ENCODE data around the gene GPSM1.
"Not testable (repeated sequence)": the region's sequence is repeated elsewhere in the genome, so short reads cannot be mapped to it uniquely, and the experiment has no call there.

Gene GPSM1

DNA sequence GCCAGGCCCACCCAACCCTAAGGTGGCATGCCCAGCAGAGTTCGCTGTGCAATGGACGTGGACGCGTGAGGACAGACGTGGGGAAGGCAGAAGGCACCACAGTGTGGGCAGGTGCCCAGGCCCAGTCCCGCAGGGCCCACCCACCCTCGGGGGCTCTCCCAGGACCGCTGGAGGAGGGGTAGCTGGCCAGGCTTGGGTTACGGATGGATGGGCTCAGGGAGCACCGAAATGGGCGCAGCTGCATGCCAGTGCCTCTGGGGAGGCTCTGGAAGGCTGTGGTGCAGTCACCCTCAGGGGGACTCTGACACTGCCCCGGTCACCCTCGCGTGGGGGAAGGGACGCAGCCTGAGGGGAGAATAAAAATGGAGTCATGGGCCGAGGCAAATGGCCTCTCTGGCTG is 9.6 kb upstream of the GPSM1 start:
- DNase-seq (ENCODE audit: low spot score) = no peak

DNA sequence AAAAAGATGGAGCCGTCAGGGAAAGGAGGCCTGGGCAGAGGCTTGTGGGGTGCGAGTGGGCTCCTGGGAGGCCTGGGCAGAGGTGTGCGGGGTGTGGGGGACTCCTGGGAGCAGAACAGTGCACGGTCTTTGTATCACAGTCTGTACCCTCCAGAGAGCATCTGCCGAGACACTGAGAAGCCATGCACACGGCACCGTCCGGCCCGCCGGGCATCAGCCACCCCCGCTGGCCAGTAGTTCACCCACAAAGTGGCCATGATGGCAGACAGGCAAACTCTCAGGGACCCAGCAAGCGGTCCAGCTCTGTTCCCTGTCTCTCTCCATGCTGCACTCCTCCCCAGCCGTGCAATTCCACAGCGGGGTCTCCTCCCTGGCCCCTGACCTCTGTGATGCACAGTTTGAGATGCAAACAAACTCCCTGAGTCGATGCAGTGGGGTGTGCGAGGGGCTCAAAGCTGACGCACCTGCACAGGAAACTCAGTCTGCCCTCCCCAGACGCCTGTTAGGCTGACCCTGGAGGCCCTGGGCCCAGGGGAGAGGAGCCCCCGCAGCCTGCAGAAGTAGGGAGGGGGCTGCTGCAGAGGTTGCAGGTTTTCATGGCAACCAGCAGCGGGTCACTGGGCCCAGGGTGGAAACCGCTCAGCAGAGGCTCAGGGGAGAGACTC is 9.1 kb upstream of the GPSM1 start:
- DNase-seq (ENCODE audit: low spot score) = no peak

DNA sequence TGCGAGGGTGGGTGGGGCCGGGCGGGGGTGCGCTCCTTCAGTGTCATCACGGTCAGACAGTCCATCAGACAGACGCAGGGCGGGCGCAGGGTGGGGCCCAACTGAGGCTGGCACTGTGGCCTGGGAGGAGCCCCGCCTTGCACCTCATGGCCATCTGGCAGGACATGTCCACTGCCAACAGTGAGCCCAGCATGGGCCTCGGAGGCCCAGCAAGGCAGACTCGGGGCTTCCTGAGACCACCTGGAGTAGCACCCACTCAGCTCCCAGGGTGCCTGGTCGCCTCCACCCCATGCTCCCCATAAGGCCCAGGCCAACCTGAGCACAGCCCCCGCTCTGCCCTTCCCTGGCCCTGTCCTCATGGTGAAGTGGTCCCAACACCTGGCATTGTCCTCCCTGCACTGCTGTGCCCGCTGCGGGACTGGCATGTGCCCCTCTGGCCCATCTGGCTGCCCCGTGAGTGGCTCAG is 8.5 kb upstream of the GPSM1 start:
- DNase-seq (ENCODE audit: low spot score) = no peak

DNA sequence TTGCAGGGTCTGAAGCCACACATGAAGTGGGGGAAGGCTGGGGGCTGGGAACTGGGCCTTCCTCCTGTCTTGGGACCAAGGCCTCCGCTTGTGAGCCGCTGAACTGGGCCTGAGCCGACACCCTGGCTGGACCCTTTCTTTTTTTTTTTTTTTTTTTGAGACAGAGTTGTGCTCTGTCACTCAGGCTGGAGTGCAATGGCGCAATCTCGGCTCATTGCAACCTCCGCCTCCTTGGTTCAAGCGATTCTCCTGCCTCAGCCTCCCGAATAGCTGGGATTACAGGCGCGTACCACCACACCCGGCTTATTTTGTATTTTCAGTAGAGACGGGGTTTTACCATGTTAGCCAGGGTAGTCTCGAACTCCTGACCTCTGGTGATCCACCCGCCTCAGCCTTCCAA is 8.1 kb upstream of the GPSM1 start:
- DNase-seq (ENCODE audit: low spot score) = not testable (repeated sequence)

DNA sequence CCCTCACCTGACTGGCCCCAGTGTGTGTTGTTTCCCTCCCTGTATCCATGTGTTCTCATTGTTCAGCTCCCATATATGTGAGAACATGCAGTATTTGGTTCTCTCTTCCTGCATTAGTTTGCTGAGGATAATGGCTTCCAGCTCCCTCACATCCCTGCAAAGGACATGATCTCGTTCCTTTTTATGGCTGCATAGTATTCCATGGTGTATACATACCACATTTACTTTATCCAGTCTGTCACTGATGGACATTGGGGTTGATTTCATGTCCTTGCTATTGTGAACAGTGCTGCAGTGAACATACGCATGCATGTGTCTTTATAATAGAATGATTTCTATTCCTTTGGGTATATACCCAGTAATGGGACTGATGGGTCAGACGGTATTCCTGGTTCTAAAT is 7.4 kb upstream of the GPSM1 start:
- not testable (repeated sequence) for DNase-seq (ENCODE audit: low spot score)

DNA sequence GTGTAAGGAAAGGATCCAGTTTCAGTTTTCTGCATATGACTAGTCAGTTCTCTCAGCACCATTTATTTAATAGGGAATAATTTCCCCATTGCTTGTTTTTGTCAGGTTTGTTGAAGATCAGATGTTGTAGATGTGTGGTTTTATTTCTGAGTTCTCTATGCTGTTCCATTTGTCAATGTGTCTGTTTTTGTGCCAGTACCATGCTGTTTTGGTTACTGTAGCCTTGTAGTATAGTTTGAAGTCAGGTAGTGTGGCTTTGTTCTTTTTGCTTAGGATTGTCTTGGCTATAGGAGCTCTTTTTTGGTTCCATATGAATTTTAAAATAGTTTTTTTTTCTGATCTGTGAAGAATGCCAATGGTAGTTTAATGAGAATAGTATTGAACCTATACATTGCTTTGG is 6.4 kb upstream of the GPSM1 start:
- not testable (repeated sequence) for DNase-seq (ENCODE audit: low spot score)

DNA sequence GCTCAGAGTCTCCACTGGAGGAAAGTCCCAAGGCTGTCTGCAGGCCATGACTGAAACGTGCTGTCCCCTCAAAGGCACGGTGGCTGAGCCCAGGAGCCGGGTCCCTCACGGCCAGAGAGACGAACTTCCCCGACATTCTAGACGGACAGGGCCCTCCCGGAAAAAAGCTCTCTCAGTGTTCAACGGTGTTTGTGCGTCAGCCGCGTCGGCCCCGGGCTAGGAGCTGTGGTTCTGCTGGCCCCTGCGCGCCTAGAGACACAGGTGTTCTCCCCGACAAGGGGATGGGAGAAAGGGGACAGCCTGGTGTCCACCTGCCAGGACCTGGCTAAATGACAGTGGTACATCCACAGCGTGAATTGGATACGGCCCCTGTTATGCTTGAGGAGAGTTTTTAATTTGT is 5.8 kb upstream of the GPSM1 start:
- no peak for DNase-seq (ENCODE audit: low spot score)

DNA sequence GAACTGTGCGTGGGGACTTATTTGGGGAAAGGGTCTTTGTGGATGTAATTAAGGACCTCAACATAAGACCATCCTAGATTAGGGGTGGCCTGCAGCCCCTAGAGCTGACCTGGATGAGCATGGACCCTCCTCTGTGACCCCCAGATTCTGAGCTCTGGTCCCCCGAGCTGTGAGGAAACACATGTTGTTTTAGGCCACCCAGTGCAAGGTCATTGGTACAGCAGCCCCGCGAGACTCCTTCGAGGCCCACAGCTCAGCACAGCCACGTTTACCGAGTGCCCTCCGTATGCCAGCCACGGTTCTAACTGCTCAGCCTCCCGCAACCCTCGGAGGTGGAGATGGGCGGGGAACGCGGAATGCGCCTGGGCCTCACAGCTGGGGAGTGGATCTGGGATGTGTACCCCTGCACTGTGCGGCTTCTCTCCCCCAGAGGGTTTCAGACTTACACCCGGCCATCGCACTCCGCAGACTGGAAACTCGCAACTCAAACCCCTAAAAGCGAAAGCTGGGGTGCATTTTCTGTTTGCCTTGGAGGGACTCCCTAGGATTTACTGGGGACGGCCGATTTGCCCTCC is 4.5 kb upstream of the GPSM1 start:
- DNase-seq (ENCODE audit: low spot score) = no peak

DNA sequence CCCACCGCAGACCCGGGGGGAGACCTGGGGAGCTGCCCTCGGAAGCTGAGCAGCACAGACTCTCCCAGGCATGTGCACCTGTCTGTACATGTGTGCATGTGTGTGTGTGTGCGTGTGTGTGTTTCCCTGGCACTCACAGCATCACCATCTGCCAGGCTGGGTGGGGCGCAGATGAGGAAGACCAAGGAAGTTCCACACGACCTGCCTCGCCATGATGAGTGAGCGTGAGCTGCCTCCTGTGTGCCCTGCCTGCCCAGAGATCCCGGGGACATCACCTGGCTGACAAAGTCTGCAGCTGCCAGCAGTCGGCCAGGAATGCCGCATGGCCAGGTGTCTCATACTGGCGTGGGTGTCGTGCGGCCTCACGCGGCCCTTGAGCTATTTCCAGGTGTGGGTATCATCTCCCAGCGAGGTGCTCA is 4.0 kb upstream of the GPSM1 start:
- no peak for DNase-seq (ENCODE audit: low spot score)

DNA sequence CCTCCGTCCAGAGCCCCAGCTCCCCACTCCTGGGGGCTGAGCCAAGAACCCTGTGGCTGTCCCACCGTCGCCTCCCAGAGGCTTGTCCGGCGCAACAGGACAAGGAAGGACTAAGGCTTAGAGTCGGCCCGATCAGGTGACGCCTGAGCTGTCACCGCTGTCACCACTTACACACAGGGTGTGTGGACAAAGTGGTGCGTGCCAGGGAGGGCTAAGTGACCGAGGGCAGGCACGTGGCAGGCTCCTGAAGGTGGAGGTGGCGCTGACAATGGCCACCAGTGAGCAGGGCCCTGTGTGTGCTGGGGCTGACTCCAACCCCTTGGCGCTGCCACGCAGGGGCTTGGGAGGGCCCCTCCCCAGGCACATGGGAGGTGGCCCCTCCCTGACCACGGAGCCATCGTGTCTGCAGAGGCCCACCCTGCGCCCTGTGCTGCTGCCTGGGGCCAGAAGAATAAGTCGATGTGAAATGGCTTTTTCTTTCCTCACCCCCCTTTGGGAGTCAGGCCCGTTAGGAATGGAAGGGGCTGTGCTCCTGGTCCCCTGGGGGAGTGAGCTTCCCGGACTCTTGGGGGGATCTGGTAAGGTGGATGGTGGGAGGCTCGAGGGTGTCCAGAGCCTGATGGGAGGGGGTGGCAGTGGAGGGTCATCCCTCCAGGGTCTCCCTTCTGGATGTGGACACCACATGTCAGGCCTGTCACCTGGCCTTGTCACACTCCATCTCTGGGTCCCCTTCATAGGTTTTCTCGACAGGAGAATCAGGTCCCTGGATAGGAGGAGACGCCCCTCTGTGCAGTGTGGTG is 2.6 kb upstream of the GPSM1 start:
- no peak for DNase-seq (ENCODE audit: low spot score)

DNA sequence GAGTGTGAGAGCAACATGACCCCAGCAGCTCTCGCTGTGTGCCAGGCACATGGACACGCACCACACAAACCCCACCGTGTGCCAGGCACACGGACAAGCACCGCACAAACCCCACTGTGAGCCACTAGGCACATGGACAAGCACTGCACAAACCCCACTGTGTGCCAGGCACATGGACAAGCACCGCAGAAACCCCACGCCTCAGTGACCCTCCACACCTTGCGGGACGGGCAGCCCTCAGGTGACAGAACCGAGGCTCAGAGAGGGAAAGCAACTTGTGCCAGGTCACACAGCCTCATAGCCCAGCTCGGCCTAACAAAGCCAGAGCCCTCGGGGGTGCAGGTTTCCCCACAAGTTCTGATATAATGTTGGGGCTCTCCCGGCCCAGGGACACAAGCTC is 2.0 kb upstream of the GPSM1 start:
- no peak for DNase-seq (ENCODE audit: low spot score)

DNA sequence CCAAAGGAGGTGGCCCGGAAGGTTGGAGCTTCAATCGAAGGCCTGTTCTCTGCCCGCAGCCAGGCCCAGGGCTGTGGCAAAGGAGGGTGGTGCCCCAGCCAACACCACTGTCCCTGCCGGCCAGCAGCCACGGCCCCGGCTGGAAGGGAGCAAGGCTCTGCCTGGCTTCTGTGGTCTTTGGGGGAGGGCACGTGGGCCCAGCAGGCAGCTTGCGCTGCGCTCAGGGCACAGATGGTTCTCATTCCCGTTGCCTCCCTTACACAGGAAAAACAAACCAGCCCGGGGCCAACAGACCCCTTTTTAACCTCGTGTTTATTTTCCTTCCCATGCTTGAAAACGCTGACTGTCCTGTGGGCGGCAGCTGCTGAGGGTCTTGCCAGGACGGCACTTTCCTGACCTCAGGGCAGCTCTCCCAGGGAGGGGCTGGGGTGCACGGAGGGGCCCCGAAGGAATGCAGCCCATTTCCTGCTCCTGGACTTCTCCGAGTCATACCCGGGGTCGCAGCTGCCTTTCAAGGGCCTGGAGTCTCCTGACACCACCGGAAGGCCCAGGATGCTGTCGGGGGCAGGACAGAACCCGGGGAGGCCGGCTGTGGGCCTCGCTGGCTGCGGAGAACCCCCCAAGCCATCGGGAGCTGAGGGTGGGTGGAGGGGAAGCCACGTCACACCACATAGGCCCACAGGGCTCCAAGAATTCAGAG is 1.1 kb upstream of the GPSM1 start:
- peak; percentile 98 for DNase-seq (ENCODE audit: low spot score)

DNA sequence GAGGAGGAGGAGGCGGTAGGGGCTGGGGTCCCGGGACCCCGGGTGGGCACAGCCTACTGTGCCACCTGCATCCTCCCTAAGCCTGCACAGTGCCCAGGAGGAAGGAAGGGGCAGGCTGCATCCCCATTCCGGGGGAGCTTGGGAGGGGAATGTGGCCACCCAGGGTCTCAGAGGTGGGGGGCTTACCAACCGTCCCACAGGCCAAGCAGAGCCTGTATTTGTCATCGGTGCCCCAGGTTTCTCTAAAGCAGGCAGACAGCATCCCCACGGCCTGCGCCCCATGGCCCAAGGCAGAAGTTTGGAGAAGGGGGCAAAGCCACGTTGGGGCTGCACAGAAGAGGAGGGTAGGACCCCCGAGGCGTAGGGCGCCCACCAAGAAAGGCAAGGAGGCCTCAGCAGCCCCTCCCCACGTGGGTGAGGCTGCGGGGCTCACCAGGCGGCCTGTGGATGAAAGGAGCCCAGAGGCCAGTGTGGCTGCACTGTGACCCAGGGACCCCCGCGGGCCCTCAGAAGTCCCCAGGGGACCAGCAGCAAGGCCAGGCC is 507 bp upstream of the GPSM1 start:
- no peak for DNase-seq (ENCODE audit: low spot score)

DNA sequence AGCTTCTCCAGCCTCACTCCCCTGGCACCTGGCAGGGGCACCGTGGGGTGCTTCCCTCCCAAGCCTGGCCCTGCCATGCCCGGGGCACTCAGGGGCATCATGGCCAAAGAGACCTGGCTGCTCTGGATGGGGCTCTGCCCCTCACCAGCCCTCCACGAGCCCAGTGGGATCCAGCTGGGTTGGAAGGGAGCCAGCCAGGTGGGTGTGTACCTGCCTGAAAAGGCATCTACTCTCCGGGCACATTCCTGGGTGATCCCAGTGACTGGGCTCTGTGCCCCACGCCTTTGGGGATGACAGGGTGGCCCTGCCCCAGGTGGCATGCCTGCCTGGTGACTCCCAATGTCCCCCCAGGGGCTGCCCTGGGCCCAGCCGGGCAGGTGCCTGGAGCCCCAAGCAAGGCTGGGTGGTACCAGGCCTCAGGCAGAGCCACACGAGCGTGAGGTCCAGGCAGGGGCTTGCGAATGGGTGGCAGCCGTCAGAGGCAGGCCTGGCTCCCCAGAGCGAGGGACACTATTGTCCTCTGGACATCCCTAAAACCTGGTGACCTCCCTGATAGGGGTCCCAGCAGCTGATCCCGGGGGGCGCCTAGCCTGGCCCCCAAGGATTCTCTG is 777 bp downstream of the GPSM1 start:
- no peak for DNase-seq (ENCODE audit: low spot score)

DNA sequence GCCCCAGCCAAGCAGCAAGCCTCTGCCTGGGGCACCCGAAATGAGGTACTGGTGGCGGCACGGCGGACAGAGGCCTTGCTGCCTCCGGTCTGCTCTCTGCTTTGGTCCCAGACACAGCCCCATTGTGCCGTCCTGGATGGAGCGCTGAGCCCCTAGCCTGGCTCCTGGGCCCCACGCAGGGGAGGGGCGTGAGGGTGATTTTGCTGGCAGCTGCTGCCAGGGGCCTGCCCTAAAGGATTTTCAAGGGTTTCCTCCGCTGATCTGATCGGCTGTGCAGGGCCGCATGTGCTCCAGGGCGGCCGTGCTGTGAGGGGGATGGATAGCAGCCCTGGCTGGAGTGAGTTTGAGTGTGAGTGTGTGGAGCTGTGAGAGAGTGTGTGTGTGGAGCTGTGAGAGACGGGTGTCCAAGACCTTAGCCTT is 1.3 kb downstream of the GPSM1 start:
- no peak for DNase-seq (ENCODE audit: low spot score)

DNA sequence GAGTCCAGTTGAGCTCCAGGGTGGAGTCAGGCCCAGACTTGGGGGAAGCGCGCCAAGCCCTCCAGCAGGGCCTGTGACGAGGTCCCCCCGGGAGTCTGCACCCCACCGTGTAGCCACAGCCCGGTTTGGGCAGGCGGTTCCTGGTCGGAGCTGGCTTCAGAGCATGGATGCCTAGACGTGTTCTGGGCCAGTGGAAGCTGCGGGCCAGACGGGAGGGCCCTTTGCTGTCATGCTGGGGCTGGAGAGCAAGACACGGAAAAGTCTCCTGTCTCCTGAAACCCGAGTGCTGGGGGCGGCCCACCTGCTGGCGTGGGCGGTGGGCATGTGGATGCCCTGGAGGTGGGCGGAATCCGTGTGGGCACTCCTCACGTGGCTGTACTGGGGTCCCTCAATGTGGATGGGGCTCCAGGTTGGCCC is 1.9 kb downstream of the GPSM1 start:
- no peak for DNase-seq (ENCODE audit: low spot score)

DNA sequence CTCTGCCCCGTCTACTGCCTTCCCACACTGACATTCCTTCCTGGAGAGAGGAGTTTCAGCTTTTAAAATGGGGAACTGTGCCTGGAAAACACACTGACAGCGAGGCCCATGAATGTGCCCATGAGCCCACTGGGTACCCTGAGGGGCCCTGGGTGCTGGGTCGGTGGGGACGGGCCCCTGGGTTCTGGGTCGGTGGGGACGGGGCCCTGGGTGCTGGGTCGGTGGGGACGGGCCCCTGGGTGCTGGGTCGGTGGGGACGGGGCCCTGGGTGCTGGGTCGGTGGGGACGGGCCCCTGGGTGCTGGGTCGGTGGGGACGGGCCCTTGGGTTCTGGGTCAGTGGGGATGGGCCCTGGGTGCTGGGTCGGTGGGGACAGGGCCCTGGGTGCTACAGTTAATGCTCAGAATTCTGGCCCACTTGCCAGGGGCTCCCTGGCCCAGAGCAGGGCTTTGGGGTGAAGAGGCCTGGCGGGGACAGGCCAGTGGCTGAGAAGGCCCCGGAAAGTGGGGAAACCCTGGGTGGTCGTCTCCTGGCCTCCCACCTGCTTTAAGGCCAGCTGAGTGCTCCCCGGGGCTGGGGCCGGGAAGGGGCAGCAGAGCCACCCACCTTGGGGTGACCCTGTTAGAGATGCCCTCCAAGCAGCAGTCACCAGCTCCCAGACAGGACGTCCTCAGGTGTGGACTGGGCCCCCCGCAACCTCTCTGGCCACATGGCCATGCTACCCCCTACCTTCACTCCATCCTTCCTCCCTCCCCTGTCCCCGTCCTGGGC is 2.5 kb downstream of the GPSM1 start:
- DNase-seq (ENCODE audit: low spot score) = no peak

DNA sequence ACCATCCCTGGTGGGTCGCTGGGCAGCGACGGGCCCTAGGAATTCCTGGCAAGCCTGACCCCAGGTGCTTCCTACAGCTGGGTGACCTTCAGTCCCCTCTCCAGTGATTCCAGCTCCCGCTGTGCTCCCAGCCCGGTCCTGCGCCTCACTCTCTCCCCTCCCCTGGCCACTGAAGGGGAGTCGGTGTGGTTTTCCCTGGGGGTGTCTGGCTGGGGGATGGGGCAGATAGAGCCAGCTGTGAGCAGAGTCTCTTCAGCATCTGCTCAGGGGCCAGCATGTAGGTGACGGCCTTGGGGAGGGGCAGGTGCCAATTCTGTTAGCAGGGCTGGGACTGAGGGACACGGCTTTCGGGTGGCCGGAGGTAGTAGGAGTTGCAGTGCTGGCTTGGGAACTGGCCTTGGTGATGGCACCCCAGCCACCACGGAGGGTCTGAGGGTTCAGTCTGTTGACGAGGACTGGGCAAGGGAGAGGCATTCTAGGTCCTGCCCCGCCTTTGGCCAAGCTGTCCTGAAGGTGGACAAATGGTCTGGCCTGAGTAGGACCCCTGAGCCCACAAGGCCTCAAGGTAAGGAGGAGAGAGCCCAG is 3.2 kb downstream of the GPSM1 start:
- no peak for DNase-seq (ENCODE audit: low spot score)

DNA sequence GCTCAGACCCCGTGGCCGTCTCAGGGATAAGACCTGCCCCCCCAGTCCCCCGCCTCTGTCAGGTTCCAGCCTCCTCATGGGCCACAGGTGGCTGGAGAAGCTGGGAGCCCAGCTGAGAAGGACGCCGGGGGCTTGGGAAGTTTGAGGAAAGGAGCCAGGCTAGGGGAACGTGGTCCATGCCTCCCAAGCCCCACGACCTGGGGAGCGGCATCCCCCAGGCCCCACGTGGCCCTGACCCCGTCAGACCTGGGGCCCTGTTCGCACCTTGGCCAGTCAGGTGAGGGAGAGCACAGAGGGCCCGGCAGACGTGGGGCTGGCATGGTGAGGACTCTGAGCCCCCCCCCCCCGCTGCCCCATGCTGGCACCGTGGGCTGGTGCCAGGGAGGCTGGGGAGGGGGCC is 3.7 kb downstream of the GPSM1 start:
- DNase-seq (ENCODE audit: low spot score) = no peak

DNA sequence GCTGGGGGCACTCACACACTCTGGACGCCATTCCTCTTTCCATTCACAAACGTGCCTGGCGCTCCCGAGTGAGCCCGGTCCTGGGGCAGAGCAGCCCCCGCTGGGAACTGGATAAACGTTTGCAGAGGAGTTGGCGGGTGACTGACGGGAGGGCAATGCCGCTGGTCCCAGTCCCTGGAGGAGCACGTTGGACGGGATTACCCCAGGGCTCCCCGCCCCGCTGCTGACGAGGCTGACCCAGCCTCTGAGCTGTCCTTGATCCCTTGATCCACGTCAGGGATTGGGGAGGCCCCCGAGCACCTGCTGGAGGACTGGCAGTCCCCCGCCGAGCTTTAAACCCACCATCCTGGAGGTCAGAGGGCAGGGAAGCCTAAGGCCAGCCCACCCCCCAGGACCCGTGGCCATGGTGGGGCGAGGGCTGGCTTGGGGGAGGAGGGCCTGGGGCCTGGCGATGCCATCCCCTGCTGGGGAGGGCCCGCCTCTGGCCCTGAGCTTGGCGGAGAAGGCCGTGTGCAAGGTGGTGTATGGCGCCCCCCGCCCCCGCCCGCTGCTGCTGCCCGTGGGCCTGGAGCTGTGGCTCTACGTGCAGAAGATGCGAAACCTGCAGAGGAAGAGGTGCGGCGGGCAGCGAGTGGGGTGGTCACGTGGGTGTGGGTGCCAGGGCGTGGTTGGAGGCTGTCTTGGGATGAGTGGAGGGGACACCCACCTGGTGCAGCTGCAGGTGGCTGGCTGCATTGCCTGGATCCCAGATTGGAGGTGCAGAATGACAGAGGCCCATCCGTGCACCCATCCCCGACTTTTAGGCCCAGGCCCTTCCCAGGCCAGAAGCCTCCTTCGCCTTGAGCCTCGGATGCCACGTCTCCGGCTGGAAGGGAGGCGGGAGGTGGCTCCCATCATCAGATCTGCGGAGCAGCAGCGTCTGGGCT is 4.5 kb downstream of the GPSM1 start:
- DNase-seq (ENCODE audit: low spot score) = no peak
